Epidermal melanocyte (primary cell): Measurements from ENCODE around the gene ST8SIA1.
A peak's percentile ranks its signal among the peaks of the same experiment; 100 is the strongest.

Source experiments
- DNase-seq: peaks from one replicate; pipeline ENCODE4 v3.0.0; 2011; ENCODE audit warnings: low spot score; ENCODE audit not compliant: insufficient read length

Gene ST8SIA1

DNA sequence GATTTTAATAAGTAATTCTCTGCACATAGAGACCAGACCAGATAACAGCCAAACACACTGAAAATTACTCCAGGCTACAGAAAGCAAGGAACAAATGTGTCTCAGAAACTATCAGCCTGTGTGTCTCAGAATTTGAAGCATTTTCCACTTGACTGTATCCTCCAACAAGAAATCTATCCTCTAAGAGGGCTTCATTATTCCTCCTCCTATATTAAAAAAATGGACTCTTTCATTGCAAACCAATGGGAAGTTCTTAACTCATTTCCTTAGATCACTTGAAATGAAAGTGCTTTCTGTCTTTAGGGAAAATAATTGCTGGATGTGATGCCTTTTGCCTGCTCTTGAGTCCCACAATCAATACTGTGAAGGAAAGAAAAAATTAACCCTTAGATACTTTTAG lies 2.3 kb downstream of the ST8SIA1 start:
- peak; percentile 32 for DNase-seq

DNA sequence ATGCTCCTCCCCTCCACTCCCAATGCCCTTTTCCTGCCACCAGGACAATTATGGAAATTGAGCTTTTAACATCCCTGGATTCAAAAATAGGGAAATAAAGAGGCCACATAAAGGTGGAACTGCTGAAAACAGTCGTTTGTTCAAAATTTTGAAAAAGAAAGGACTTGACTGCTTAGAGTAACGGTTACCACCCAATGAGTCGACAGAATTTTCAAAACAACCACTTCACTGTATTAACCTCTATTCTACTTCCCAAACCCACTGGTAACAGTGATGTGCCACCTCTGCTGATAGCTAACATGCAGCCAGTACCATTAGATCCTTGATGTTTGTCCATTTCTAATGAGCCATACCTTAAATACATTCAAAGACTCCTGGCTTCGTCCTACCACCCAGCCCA lies 4.9 kb downstream of the ST8SIA1 start:
- no peak for DNase-seq

DNA sequence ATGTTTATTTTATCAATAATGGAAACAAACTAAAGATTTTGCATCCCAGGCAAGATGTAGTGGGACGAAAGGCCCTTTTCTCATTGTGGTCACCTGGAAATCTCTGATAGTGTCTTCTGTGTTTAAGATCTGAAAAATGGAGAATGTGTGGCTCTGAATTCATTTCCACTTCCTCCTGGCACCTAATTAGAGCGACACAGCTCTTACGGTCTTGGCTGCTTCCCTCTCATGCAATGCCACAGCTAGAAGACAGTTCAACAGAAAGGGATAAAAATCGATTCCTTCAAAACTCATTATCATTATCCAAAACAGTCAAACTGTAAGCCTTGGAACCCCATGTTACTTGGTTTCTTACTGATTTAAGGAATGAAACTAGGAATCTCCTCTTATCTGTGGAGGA lies 9.3 kb downstream of the ST8SIA1 start:
- DNase-seq, result no peak

DNA sequence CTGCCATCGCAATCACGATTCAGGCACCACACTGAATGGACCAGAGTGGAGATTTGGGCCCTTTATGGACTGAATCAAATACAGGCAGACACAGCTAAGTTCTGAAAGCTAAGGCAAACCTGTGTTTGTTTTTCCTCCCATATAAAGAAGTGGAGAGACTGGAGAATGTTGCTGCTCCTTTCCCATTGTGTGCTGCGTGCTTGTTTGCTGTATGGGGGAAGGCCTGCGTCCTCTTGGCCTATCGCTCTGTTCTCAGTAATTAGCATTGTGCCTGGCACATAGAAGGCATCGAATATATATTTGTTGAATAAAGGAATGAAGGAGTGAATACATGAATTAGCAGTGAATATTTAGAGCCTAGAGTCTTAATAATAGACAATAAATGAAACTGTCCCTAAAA lies 12.4 kb downstream of the ST8SIA1 start:
- DNase-seq, result no peak

DNA sequence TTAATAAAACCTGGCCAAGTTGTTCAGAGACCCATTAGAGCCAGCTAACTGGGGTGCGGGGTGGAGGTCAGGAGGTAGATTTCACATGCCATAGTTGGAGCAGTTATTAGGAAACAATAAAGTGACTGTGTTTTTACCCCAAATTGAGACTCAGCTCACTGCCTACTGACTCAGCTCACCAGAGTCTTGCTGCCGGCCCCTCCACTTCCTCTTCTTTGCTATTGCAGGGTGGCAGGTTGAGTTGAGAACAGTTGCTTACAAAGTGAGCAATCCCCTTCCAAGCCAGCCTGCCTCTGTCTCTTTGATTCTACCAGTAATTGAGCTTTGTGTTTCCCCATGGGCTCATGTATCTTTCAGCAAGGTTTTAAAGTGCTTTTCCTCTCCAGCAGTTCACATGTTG lies 12.9 kb downstream of the ST8SIA1 start:
- DNase-seq, result no peak

DNA sequence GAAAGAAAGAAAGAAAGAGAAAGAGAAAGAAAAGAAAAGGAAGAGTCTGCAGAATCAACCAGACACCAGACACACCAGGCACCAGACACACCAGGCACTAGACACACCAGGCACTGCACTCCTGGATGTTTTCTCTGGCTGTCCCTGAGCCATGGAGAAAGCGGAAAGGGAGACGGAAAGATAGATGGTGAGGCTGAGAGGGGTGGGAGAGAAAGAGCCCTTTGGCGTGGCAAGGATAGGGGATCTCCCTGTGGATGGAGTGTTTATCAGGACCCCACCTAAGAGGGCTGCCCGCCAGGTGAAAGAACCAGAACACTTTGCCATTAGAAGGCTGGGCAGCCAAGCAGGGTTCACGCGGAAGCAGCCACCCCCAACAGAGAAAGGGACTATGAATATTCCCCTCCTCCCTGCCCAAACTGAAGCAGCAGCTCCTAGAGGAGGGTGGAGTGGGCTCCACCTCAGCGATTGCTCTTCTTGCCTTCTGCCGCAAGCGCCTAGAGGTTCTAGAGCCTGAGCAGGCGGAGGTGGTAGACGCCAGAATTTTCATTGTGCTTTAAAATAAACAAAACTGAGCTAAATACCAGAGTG lies 13.4 kb downstream of the ST8SIA1 start:
- no peak for DNase-seq

DNA sequence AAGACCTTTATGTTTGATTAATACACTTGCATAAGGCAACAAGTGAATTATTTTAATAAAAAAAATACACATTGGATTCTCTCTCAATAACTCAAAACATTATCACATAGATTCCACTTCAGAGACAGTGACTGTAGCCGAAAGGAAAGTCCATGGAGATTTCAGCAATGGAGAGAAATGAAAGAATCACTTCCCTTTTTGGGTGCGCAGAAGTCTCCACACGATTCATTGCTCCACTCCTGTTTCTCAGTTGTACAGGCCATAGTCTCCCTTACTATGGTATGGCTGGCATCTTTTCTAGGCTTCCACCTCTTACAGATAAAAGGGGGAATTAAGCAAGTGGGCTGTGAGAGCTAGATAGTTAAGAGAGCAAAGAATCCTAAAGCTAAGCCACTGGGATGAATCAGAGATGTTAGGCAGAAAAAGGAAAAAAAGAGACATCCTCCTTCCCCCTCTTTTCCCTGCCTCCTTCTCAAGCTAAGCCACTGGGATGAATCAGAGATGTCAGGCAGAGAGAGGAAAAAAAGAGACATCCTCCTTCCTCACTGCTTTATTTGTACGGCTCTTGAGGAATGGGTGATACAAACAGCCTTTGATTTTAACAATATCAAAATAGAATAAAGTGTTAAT lies 16.3 kb downstream of the ST8SIA1 start:
- DNase-seq, result no peak

DNA sequence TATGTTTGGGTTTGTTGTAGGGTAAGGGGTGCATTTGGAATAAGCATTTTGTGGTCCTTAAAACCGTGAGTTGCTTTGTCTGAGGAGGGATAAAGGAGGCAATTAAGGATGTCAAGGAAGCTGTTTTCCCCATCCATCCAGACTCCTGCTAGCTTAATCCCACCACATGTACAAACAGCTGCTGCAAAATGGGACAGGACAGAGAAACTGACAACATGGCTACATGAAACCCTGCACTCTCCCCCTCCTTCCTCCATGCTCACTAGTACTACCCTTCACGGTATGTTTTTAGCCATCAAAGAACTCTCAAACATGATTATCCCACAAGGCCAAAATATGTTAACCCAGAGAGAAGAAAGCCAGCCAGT lies 20.6 kb downstream of the ST8SIA1 start:
- DNase-seq, result no peak

DNA sequence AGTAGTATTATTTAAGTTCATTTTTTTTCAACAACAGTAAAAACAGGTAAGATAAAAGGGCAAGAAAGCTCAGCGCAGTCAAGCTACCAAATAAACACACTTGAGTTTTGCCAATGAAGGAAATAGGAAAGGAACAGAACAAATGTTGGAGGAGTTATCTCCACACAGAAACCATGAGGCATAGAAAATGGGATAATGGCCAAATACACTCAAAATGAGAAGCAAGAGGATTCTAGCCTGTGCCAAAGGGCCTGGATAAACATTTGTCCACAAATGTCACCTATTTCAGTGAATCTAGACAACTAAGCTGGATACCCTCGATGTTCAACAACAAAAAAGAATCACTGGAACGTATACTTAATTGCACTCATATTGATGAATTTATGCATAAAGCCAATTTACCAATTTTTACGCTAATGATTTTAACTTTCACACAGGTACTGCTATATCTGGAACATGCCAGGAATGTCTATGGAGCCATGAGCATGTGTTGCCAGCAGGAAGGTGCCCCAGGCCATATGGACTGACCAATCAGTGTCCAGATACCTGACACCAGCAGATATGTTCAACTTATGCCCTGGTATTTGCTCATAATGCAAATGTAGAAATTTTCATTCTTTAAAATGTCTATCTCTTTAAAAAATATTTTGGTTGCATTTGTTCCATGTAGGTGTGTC lies 21.1 kb downstream of the ST8SIA1 start:
- DNase-seq, result no peak

DNA sequence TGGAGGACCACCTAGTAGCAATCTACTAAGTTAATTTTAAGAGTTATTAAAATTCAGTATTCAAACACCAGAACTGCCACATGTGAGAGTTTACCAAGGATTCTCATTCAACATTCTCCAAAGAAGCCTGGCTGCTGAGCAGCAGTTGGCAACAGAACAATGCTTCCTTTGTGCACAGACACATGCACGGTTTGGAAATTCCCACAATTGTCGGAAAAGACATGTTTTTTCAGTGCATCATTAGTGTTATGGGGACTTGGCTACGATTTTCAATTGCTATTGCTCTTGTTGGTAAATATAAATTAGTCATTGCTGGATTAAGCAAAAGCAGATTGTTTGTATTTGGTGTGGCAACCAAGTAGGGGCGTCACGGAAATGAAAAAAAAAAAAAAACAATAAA lies 22.2 kb downstream of the ST8SIA1 start:
- peak; percentile 61 for DNase-seq

DNA sequence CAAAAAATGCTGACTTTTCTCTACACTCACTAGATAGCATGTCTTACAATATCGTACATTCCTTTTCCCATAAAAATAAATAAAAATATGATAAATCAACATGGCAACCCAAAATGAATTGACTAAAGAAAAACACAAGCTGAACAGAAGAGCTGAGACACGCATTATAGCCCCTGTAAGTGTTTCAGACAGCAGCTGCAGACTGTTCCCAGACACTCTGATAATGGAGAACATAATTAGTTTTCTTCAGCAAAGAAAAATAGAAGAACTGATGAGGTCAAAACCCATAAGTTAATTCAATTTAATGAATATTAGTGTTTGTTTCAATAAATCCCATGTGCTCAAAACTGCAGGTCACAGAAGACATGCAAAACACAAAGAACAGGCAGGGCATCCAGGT lies 23.8 kb downstream of the ST8SIA1 start:
- no peak for DNase-seq

DNA sequence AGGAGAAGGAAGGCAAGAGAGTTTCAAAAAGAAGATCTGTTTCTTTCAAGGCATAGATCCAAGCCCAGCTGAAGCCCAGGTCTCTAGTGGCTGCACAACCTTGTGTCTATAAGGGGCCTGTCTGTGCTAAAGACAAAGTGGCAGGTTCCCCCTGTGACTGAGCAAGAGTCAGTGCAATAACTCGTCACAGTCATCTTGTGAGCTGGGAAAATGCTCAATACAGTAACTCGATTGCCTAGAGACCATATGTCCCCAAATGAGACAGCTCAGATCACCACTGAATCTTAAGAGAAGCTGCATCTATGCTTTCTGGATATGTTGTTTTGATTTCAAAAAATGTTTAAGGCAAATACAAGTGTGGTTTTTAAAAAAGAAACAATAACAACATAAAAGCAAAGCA lies 24.2 kb downstream of the ST8SIA1 start:
- no peak for DNase-seq

DNA sequence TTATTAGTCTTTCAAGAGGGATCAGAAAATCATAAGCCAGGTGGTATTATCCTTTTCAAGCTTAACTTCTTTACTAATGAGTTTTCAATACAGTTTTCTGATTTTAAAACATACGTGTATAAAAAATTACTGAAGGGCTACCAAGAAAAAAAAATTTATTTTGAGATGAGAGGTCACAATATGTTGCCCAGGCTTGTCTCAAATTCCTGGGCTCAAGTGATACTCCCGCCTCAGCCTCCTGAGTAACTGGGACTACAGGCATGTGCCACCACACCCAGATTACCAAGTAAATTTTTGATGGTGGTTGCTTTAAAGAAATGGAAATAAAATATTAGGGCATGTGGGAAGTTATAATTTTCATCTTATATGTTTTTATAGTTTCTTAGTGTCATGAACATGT lies 26.7 kb downstream of the ST8SIA1 start:
- no peak for DNase-seq

DNA sequence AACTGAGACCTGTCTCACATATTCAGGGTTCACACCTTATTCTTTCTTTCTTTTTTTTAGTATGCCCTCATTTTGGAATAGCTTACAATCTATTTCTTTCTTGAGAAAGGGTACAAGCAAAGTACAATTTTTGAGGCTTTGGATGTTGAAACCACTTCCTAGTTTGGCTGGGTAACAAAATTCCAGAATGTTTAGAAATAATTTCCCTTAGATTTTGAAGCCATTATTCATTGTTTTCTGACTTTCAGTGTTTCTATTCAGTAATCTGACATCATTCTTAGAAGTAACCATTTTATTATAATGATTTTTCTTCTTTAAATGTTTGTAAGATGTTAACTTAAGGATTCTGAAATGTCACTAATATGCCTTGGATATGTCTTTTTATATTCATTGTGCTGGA lies 28.2 kb downstream of the ST8SIA1 start:
- DNase-seq, result no peak

DNA sequence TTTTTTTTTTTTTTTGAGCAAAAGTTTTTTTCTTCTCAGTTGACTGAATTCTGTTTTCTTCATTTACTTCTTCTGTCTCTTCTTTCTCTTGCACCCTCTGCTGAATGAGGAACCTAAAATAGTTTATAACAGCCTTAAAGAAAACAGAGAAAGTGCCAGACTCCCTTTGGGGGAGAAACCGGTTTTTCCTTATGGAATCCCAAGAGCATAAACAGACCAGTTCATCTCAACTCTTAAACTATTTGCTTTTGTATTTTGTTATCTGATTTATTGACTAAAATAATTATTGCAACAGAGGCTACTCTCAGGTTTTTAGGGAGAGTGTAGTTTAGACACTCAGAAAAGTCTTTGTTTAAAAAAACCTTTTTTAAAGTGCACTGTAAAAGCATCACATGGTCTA lies 30.2 kb downstream of the ST8SIA1 start:
- DNase-seq, result no peak

DNA sequence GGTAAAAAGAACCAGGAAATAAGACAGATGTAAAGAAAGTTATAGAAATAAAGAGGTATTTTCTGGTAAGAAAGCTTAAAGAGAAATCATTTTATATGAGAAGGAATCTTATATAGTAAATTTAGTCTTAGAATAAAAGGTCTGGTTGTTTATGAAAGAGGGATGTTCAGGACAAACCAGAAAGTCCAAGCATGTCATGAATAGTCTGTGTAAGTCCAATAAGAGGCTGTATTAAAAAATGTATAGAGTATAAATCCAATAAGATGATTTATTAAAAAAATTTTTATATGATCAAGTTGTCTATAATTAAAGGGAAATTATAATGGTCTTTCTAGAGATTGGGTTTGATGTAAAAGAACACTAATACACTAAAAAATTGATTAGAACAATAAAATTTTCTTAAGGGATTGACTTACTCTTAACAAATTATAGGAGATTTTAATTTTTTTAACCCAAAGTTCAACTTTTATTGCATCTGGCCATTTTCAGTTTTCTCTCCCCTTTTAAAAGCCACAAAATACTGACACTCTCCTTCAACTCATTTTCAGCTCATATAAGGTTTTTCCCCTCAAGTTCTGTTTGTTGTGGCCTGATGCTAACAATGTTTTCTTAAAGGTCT lies 35.1 kb downstream of the ST8SIA1 start:
- DNase-seq, result no peak

DNA sequence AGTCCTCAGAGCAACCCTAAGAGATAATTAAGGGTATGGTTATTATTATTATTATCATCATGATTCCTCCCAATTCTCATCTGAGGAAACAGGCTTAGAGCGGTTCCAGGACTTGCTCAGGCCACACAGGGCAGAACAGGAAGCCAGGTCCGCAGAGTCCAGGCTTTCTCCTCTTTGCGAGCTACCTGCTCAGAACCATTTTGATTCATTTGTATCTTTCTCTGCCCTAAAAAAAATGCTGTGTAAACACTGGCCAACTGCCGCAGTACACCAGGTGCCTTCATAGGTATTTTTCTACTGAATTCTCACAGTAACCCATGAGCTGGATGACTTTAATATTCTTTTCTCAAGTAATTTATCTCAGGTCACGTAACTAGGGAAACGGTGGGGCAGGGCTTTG lies 45.3 kb downstream of the ST8SIA1 start:
- DNase-seq, result no peak

DNA sequence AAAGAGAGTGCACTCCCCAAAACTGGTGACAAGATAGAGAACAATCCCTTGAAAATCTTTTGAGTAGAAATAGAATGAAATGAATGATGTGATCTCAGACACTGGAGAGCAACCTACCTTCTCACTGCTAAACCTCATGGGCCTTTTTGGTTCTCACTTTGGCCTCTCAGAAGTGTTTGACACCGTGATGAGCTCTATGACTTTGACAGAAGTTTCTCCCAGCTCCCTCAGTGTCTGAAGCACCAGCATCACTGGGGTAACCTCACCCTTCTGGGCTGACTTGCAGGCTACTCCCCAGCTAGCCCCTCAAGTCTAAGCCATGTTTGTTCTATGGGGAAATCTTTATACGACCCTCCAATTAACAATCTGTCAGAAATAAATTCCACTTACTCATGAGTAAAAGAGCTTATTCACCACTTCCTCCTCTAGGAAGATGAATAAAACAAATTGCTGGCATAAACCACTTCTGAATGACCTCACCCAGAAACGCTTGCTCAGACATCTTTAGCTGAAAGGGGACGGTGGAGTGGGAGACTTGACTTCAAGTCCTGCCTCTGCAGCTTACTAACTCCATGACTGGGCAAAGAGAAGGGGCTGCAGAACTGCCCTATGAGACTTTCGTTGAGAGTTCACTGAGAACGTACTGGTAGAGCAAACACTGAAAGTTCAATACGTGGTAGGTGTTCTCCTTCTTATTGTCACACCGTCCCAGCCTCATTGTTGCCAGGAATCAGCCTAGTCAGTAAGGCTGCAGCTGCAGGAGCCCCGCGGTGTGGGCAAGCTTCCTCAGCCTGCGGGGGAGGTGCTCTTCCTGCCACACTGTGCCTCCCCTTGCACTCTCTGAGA lies 46.5 kb downstream of the ST8SIA1 start:
- DNase-seq, result no peak

DNA sequence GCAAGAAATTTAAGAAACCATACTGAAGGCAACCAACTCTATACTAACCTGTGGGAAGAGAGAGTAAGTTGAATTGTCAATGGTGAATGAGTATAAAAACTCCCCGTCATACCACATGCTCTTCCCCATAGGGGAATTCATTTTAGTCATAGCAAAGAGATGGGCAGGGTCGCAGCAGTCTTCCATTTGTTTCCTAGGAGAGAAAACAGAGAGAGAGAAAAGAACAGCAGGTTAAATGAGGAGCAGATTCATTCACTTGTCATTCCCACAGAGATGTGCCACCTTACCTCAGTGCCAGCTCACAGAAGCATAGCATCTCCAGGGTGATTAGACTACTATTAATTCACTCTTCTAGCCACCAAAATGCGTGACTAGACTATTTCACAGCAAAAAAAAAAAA lies 47.4 kb downstream of the ST8SIA1 start:
- DNase-seq, result no peak

DNA sequence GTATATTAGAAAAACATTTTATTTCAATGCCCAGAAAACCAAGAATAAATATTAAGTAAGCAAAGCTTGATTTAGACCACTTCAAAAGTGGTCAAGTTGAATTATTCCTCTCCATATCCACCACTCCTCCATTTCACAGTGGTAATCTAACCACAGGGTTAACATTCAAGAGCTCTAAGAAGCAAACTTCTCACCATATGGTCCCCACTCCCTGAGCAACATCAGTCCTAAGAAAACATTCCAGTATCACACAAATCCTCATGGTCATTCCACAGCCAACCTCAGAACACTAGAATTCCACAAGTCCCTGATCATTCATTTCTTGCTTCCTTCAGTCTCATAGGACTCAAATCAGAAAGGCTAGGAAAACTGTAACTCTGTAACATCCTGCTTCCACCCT lies 47.9 kb downstream of the ST8SIA1 start:
- no peak for DNase-seq

DNA sequence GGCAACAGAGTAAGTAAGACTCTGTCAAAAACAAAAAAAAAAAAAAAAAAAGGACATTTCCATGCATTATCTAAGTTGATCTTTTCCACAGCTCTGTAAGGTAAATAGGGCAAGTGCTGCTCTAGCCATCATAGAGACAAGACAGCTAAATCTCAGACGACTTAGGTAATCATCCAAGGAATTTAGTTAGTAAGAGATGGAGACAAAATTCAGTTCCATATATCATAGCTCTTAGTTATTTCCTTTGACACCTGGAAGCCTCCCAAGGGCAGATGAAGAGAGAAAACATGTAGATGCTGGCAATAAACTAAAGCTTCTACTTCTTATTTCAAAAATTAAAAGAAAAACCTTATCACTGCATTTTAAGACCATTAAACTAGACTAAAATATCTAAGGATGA lies 48.7 kb downstream of the ST8SIA1 start:
- no peak for DNase-seq

DNA sequence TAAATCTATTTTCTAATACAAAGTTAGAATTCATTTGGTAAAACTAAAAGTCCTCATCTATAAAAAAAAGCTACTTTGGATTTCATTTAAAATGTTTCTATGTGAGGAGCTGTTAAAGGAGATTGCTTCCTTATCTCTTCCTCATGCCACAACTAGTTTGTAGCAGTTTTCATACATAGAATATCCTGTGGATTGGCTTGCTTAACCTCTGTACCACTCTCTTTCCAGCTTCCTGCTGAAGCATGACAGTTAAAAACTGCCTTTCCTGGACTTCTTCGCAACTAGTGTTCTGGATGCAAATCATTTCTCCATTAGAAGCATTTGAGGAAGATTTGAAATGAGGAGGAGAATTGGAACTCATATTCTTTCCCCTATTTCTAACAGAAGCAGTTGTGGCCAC lies 49.6 kb downstream of the ST8SIA1 start:
- no peak for DNase-seq
